ENCODE results near the gene DERL2.

GRCh38 chr17:5485270-5486205, at the start of gene DERL2:
- TF ChIP-seq SP1 (IDR thresholded peaks at IDR 0.05), result no peak
- TF ChIP-seq NFRKB (IDR thresholded peaks at IDR 0.05), result no peak
- no peak for TF ChIP-seq TARDBP (IDR thresholded peaks at IDR 0.05)
- no peak for TF ChIP-seq PKNOX1 (IDR thresholded peaks at IDR 0.05)
- TF ChIP-seq ZNF384 (IDR thresholded peaks at IDR 0.05), result no peak
- TF ChIP-seq ELF4 (IDR thresholded peaks at IDR 0.05), result no peak
- no peak for TF ChIP-seq FOXA1 (IDR thresholded peaks at IDR 0.05)
- TF ChIP-seq ARNT (IDR thresholded peaks at IDR 0.05), result no peak
- no peak for TF ChIP-seq HDGF (IDR thresholded peaks at IDR 0.05; ENCODE audit: borderline replicate concordance)
- no peak for TF ChIP-seq LEF1 (IDR thresholded peaks at IDR 0.05; ENCODE audit: borderline replicate concordance)
- no peak for TF ChIP-seq L3MBTL2 (conservative IDR thresholded peaks at IDR 0.05)
